ENCODE measurements around the gene HTRA3.
"Not testable (repeated sequence)": the region's sequence is repeated elsewhere in the genome, so short reads cannot be mapped to it uniquely, and the experiment has no call there.

Gene HTRA3

DNA sequence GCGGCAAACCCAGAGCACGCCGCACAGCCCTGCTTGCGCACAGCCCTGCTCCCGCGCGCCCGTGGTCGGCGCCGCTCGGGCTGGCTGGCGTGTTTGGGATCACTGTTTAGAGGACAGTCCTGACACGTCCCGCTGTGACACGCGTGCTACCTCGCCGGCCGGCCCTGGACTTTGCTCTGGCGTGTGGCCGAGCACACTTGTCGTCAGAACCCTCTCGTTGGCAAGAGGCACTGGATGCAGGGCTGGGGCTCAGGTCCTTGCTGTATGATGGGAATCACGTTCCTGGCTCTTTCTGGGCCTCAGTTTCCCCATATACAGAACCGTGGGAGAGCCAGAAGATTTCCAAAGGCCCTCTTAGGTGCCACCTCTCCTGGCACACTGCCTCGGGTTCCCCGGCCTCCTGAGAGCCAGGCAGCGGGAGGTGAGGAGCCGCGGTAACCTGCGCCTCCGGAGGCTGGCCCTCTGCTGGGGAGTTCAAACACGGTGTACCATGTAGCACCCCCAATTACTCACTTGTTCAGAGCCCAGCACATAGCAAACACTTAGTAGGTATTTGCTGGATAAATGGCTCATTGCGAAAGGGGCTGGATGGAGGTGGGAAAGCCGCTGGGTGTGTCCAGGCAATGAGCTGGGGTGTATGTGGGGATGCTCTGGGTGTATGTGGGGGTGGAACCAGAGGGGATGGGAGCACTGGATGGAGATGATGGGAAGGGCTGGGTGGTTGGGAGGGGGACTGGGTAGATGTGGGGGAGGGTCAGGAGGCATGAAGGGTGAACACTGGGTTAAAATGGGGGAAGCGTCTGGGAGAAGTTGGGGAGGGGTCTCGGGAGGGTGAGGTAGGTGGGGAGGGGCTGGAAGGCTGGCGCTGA lies 76.6 kb downstream of the HTRA3 start:
- Histone ChIP-seq H3K36me3 (ENCODE audit: control insufficient read depth, insufficient read depth, low read length, severe bottlenecking) (no peaks in the 10 kb centered on the region), H3K9ac (ENCODE audit: low read length) (no peak overlapping the region), H3K9me3 (ENCODE audit: control insufficient read depth, low read length) (no peaks in the 10 kb centered on the region), H3K4me3 (ENCODE audit: low read length) (no peak overlapping the region), H3K4me1 (ENCODE audit: control insufficient read depth, insufficient read depth, low read length) (peaks cover 9% of the 10 kb centered on the region), H3K27me3 (replicated peaks; ENCODE audit: control insufficient read depth, insufficient read depth, low read length) (peaks cover 31% of the 10 kb centered on the region)
- DNase-seq (ENCODE audit: low read depth), result no peak

- DNase-seq (ENCODE audit: low read depth), result no peak
- H3K4me3 ChIP-seq (ENCODE audit: low read length), result no peak overlapping the region
- H3K9me3 ChIP-seq (ENCODE audit: control insufficient read depth, low read length), result no peaks in the 10 kb centered on the region
- peaks cover 31% of the 10 kb centered on the region for H3K27me3 ChIP-seq (replicated peaks; ENCODE audit: control insufficient read depth, insufficient read depth, low read length)
- H3K36me3 ChIP-seq (ENCODE audit: control insufficient read depth, insufficient read depth, low read length, severe bottlenecking), result no peaks in the 10 kb centered on the region
- H3K4me1 ChIP-seq (ENCODE audit: control insufficient read depth, insufficient read depth, low read length), result peaks cover 11% of the 10 kb centered on the region
- no peak overlapping the region for H3K9ac ChIP-seq (ENCODE audit: low read length)
These were observed 77.5 kb downstream of the HTRA3 start for GRCh38 chr4:8346838-8347605.

- Histone ChIP-seq H3K9ac (ENCODE audit: low read length) (no peak overlapping the region), H3K36me3 (ENCODE audit: control insufficient read depth, insufficient read depth, low read length, severe bottlenecking) (no peaks in the 10 kb centered on the region), H3K4me1 (ENCODE audit: control insufficient read depth, insufficient read depth, low read length) (peaks cover 17% of the 10 kb centered on the region), H3K27me3 (replicated peaks; ENCODE audit: control insufficient read depth, insufficient read depth, low read length) (peaks cover 31% of the 10 kb centered on the region), H3K9me3 (ENCODE audit: control insufficient read depth, low read length) (no peaks in the 10 kb centered on the region), H3K4me3 (ENCODE audit: low read length) (no peak overlapping the region)
- DNase-seq (ENCODE audit: low read depth), result no peak
These were observed 78.1 kb downstream of the HTRA3 start for GRCh38 chr4:8347660-8348059.

GRCh38 chr4:8348071-8348470 lies 78.5 kb downstream of the HTRA3 start:
- no peak for DNase-seq (ENCODE audit: low read depth)
- H3K9ac ChIP-seq (ENCODE audit: low read length), result no peak overlapping the region

GRCh38 chr4:8349236-8349635 lies 79.7 kb downstream of the HTRA3 start:
- H3K9ac ChIP-seq (ENCODE audit: low read length); DNase-seq (ENCODE audit: low read depth); H3K4me3 ChIP-seq (ENCODE audit: low read length); H3K36me3 ChIP-seq (ENCODE audit: control insufficient read depth, insufficient read depth, low read length, severe bottlenecking); H3K9me3 ChIP-seq (ENCODE audit: control insufficient read depth, low read length): not testable (repeated sequence)
- Histone ChIP-seq H3K27me3 (replicated peaks; ENCODE audit: control insufficient read depth, insufficient read depth, low read length) (peaks cover 29% of the 10 kb centered on the region), H3K4me1 (ENCODE audit: control insufficient read depth, insufficient read depth, low read length) (peaks cover 17% of the 10 kb centered on the region)

More at GRCh38 chr4:8348071-8348470, 78.5 kb downstream of the HTRA3 start:
- Histone ChIP-seq H3K36me3 (ENCODE audit: control insufficient read depth, insufficient read depth, low read length, severe bottlenecking) (no peaks in the 10 kb centered on the region), H3K27me3 (replicated peaks; ENCODE audit: control insufficient read depth, insufficient read depth, low read length) (peaks cover 31% of the 10 kb centered on the region), H3K4me1 (ENCODE audit: control insufficient read depth, insufficient read depth, low read length) (peaks cover 17% of the 10 kb centered on the region), H3K9me3 (ENCODE audit: control insufficient read depth, low read length) (no peaks in the 10 kb centered on the region), H3K4me3 (ENCODE audit: low read length) (no peak overlapping the region)

GRCh38 chr4:8349664-8350236 lies 80.2 kb downstream of the HTRA3 start:
- Histone ChIP-seq H3K9ac (ENCODE audit: low read length) (no peak overlapping the region), H3K4me1 (ENCODE audit: control insufficient read depth, insufficient read depth, low read length) (peaks cover 17% of the 10 kb centered on the region), H3K36me3 (ENCODE audit: control insufficient read depth, insufficient read depth, low read length, severe bottlenecking) (no peaks in the 10 kb centered on the region), H3K9me3 (ENCODE audit: control insufficient read depth, low read length) (no peaks in the 10 kb centered on the region), H3K27me3 (replicated peaks; ENCODE audit: control insufficient read depth, insufficient read depth, low read length) (peaks cover 29% of the 10 kb centered on the region), H3K4me3 (ENCODE audit: low read length) (no peak overlapping the region)
- no peak for DNase-seq (ENCODE audit: low read depth)

DNA sequence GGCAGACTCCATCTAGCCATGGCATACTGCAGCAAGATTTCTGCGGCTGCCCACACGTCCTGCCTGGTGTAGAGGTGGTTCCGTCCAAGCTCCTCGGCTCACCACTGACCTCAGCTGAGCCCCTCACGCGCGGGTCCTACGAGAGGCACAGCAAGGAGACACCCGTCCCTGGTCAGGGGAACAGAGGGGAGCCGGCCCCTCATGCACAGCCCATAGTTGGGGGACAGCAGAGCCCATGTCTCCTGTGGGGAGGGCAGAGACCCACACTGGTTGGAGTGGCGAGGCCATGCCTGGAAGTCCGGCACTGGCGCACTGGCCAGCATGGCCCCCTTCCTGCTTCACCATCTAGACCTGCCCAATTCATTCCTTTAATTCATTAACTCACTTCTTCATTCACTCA lies 80.8 kb downstream of the HTRA3 start:
- peaks cover 17% of the 10 kb centered on the region for H3K4me1 ChIP-seq (ENCODE audit: control insufficient read depth, insufficient read depth, low read length)
- H3K27me3 ChIP-seq (replicated peaks; ENCODE audit: control insufficient read depth, insufficient read depth, low read length), result peaks cover 27% of the 10 kb centered on the region
- no peaks in the 10 kb centered on the region for H3K36me3 ChIP-seq (ENCODE audit: control insufficient read depth, insufficient read depth, low read length, severe bottlenecking)
- no peak overlapping the region for H3K9ac ChIP-seq (ENCODE audit: low read length)
- no peak for DNase-seq (ENCODE audit: low read depth)
- H3K4me3 ChIP-seq (ENCODE audit: low read length), result no peak overlapping the region
- H3K9me3 ChIP-seq (ENCODE audit: control insufficient read depth, low read length), result no peaks in the 10 kb centered on the region

GRCh38 chr4:8350841-8351461 lies 81.4 kb downstream of the HTRA3 start:
- Histone ChIP-seq H3K9me3 (ENCODE audit: control insufficient read depth, low read length) (no peaks in the 10 kb centered on the region), H3K9ac (ENCODE audit: low read length) (no peak overlapping the region), H3K4me3 (ENCODE audit: low read length) (no peak overlapping the region), H3K36me3 (ENCODE audit: control insufficient read depth, insufficient read depth, low read length, severe bottlenecking) (no peaks in the 10 kb centered on the region), H3K4me1 (ENCODE audit: control insufficient read depth, insufficient read depth, low read length) (peaks cover 17% of the 10 kb centered on the region), H3K27me3 (replicated peaks; ENCODE audit: control insufficient read depth, insufficient read depth, low read length) (peaks cover 22% of the 10 kb centered on the region)
- no peak for DNase-seq (ENCODE audit: low read depth)

DNA sequence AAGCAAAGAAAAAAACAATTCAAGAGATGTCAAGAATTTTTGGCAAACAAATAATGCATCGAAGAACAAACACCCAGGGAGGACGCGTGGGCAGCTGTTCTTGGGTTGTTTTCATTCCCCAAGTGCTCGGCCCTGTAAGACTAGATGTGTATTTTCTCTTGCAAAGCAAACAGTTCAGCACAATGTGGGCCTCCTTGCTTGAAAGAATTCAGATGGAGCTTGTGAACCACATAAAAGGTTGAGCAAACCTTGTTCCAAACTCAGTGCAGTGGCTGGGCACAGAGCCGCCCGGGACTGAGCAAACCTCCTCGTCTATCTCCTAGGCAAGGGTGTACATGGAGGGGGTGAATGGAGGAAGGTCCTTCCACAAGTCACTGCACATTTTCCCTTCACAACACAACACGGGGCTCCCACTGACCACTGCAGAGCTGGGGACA lies 82.4 kb downstream of the HTRA3 start:
- no peak overlapping the region for H3K9ac ChIP-seq (ENCODE audit: low read length)

GRCh38 chr4:8352368-8353157 lies 83.0 kb downstream of the HTRA3 start:
- H3K9me3 ChIP-seq (ENCODE audit: control insufficient read depth, low read length), result no peaks in the 10 kb centered on the region
- H3K27me3 ChIP-seq (replicated peaks; ENCODE audit: control insufficient read depth, insufficient read depth, low read length), result peaks cover 14% of the 10 kb centered on the region
- H3K9ac ChIP-seq (ENCODE audit: low read length), result no peak overlapping the region
- peaks cover 17% of the 10 kb centered on the region for H3K4me1 ChIP-seq (ENCODE audit: control insufficient read depth, insufficient read depth, low read length)
- H3K36me3 ChIP-seq (ENCODE audit: control insufficient read depth, insufficient read depth, low read length, severe bottlenecking), result no peaks in the 10 kb centered on the region
- no peak overlapping the region for H3K4me3 ChIP-seq (ENCODE audit: low read length)
- no peak for DNase-seq (ENCODE audit: low read depth)

More for the DNA sequence above, 82.4 kb downstream of the HTRA3 start:
- no peaks in the 10 kb centered on the region for H3K36me3 ChIP-seq (ENCODE audit: control insufficient read depth, insufficient read depth, low read length, severe bottlenecking)
- H3K9me3 ChIP-seq (ENCODE audit: control insufficient read depth, low read length), result no peaks in the 10 kb centered on the region
- peaks cover 17% of the 10 kb centered on the region for H3K27me3 ChIP-seq (replicated peaks; ENCODE audit: control insufficient read depth, insufficient read depth, low read length)
- H3K4me3 ChIP-seq (ENCODE audit: low read length), result no peak overlapping the region
- peak; percentile 74 for DNase-seq (ENCODE audit: low read depth)
- H3K4me1 ChIP-seq (ENCODE audit: control insufficient read depth, insufficient read depth, low read length), result peaks cover 17% of the 10 kb centered on the region
